WTC11 (cell line): Measurements from ENCODE around the gene MAPRE2. TPM values are rescaled to one million over a fixed set of nuclear protein-coding genes. Genes with fewer than 3 reads are reported as not detected.

ENCODE experiments used
- ATAC-seq: fragments of 200-7000 bp; cut with Tn5 transposase; 2 replicates; pipeline ENCODE4 v1.10.0; 2021; ENCODE audit warnings: mild to moderate bottlenecking, moderate library complexity
- CTCF ChIA-PET: fragments of 300-600 bp; sonication (Branson Sonifier 250); formaldehyde crosslinking; loops from one replicate; lab custom pipeline; 2021; ENCODE audit warnings: antibody characterized with exemption; lab: Charles Lee
- POLR2A ChIA-PET: fragments of 350-600 bp; sonication (Branson Sonifier 250); formaldehyde crosslinking; loops from one replicate; lab custom pipeline; 2021; ENCODE audit warnings: antibody characterized with exemption; lab: Charles Lee
- DNase-seq: peaks from one replicate; pipeline ENCODE4 v3.0.0; 2021; ENCODE audit warnings: low spot score
- H3K27ac Mint-ChIP-seq: 2 replicates; pipeline ENCODE4 v1.8.0; 2021; ENCODE audit warnings: mixed read lengths
- H3K27me3 Mint-ChIP-seq: 2 replicates; pipeline ENCODE4 v1.8.0; 2021; ENCODE audit warnings: low read depth, mild to moderate bottlenecking, moderate library complexity, mixed read lengths
- H3K36me3 Mint-ChIP-seq: 2 replicates; pipeline ENCODE4 v1.8.0; 2021; ENCODE audit warnings: mixed read lengths
- H3K4me1 Mint-ChIP-seq: 2 replicates; pipeline ENCODE4 v1.8.0; 2022; ENCODE audit warnings: mixed read lengths
- H3K4me3 Mint-ChIP-seq: 2 replicates; pipeline ENCODE4 v1.8.0; 2021; ENCODE audit warnings: mild to moderate bottlenecking, moderate library complexity, mixed read lengths
- H3K9me3 Mint-ChIP-seq: 2 replicates; pipeline ENCODE4 v1.8.0; 2021; ENCODE audit warnings: mixed read lengths
- ATF3 ChIP-seq: sonication (generic); formaldehyde crosslinking; conservative IDR thresholded peaks from 2 replicates; pipeline ENCODE4 v1.8.1; 2022; ENCODE audit warnings: mild to moderate bottlenecking, missing genetic modification reagents
- CBFB ChIP-seq: sonication (generic); formaldehyde crosslinking; IDR thresholded peaks from 2 replicates; pipeline ENCODE4 v1.8.1; 2022; ENCODE audit warnings: mild to moderate bottlenecking, low read depth, missing genetic modification reagents
- CTCF ChIP-seq: fragments of 200-600 bp; IDR thresholded peaks from 2 replicates; pipeline ENCODE4 v1.8.0; 2022; ENCODE audit warnings: antibody characterized with exemption
- E2F1 ChIP-seq: sonication (generic); formaldehyde crosslinking; IDR thresholded peaks from 2 replicates; pipeline ENCODE4 v1.8.0; 2022; ENCODE audit warnings: mild to moderate bottlenecking, missing genetic modification reagents
- GABPB1 ChIP-seq: sonication (generic); formaldehyde crosslinking; IDR thresholded peaks from 2 replicates; pipeline ENCODE4 v1.8.1; 2023; ENCODE audit warnings: mild to moderate bottlenecking, missing genetic modification reagents
- IRF1 ChIP-seq: sonication (generic); formaldehyde crosslinking; IDR thresholded peaks from 2 replicates; pipeline ENCODE4 v1.8.0; 2023; ENCODE audit warnings: missing genetic modification reagents
- IRF2 ChIP-seq: sonication (generic); formaldehyde crosslinking; IDR thresholded peaks from 2 replicates; pipeline ENCODE4 v1.8.0; 2022; ENCODE audit warnings: low read depth, missing genetic modification reagents, borderline replicate concordance
- NFATC4 ChIP-seq: fragments of 250-450 bp; sonication (Bioruptor Pico); IDR thresholded peaks from 2 replicates; pipeline ENCODE4 v1.9.0; 2021; ENCODE audit warnings: mild to moderate bottlenecking
- NFYB ChIP-seq: sonication (generic); formaldehyde crosslinking; conservative IDR thresholded peaks from 2 replicates; pipeline ENCODE4 v1.8.0; 2022; ENCODE audit warnings: low read depth, missing genetic modification reagents
- PREB ChIP-seq: sonication (generic); formaldehyde crosslinking; IDR thresholded peaks from 2 replicates; pipeline ENCODE4 v1.8.1; 2022; ENCODE audit warnings: mild to moderate bottlenecking, missing genetic modification reagents, moderate library complexity, borderline replicate concordance
- RELA ChIP-seq: sonication (generic); formaldehyde crosslinking; IDR thresholded peaks from 2 replicates; pipeline ENCODE4 v1.8.1; 2022; ENCODE audit warnings: missing genetic modification reagents, mild to moderate bottlenecking, borderline replicate concordance
- STAT6 ChIP-seq: sonication (generic); formaldehyde crosslinking; conservative IDR thresholded peaks from 2 replicates; pipeline ENCODE4 v1.8.1; 2023; ENCODE audit warnings: mild to moderate bottlenecking, low read depth, missing genetic modification reagents, moderate library complexity
- ZNF317 ChIP-seq: sonication (generic); formaldehyde crosslinking; IDR thresholded peaks from 2 replicates; pipeline ENCODE4 v1.8.1; 2023; ENCODE audit warnings: low read depth, mild to moderate bottlenecking, moderate library complexity, missing genetic modification reagents, borderline replicate concordance
- ZNF425 ChIP-seq: fragments of 250-450 bp; sonication (Bioruptor Pico); conservative IDR thresholded peaks from 2 replicates; pipeline ENCODE4 v1.9.0; 2021; ENCODE audit warnings: mild to moderate bottlenecking
- ZSCAN18 ChIP-seq: fragments of 250-450 bp; sonication (Bioruptor Pico); IDR thresholded peaks from 2 replicates; pipeline ENCODE4 v2.1.2; 2022; ENCODE audit warnings: mild to moderate bottlenecking, moderate library complexity
- total RNA-seq: library from RNA; stranded (reverse); gene quantifications from 3 replicates; pipeline ENCODE4 v1.2.3, GENCODE V29; 2021

Gene MAPRE2
- total RNA-seq, 1 experiment from 2014 or later = 20.4 TPM

GRCh38 chr18:34991561-34991960, 49.7 kb upstream of the MAPRE2 start (continued):
- TF ChIP-seq IRF2 (CRISPR knock-in tag) (no peak), E2F1 (no peak), ATF3 (CRISPR knock-in tag) (no peak), ZNF425 (CRISPR knock-in tag) (no peak), IRF1 (CRISPR knock-in tag) (no peak), NFATC4 (CRISPR knock-in tag) (no peak)

- H3K27ac Mint-ChIP-seq = no peak overlapping the region
- ChIA-PET POLR2A (no interaction called here), CTCF (interaction anchor here (0.7 kb wide), 1 partner anchor 36 kb away, joined by 4 read pairs; no protein-coding TSS in a partner anchor)
- H3K4me1 Mint-ChIP-seq = peaks cover 14% of the 10 kb centered on the region
- no peak for ATAC-seq
- H3K36me3 Mint-ChIP-seq = peaks cover 15% of the 10 kb centered on the region
- peaks cover 5% of the 10 kb centered on the region; the same call in 1 of the 2 replicates for H3K27me3 Mint-ChIP-seq
- H3K9me3 Mint-ChIP-seq = peaks cover 16% of the 10 kb centered on the region
- no peak for DNase-seq
- TF ChIP-seq RELA (CRISPR knock-in tag) (no peak), ZSCAN18 (CRISPR knock-in tag) (no peak), ZNF317 (CRISPR knock-in tag) (no peak), GABPB1 (CRISPR knock-in tag) (no peak), STAT6 (CRISPR knock-in tag) (no peak), NFYB (CRISPR knock-in tag) (no peak), PREB (no peak), CTCF (no peak), CBFB (CRISPR knock-in tag) (no peak)
- H3K4me3 Mint-ChIP-seq = no peak overlapping the region
Observed at GRCh38 chr18:34993289-34993688, 47.9 kb upstream of the MAPRE2 start.
